Erythroblast (primary cell): ENCODE measurements around the gene TMEM88.

Source experiments
- GATA1 ChIP-seq: IDR thresholded peaks from 2 replicates; pipeline ENCODE4 v1.6.1; 2011; ENCODE audit warnings: low read depth, mild to moderate bottlenecking, control low read depth, low read length, moderate library complexity
- POLR2A ChIP-seq: IDR thresholded peaks from 2 replicates; pipeline ENCODE4 v1.6.1; 2011; ENCODE audit warnings: mild to moderate bottlenecking, low read length

- TF ChIP-seq POLR2A (no peak), GATA1 (no peak)
Measured at GRCh38 chr17:7809086-7809790, 45.6 kb upstream of the TMEM88 start.
